ENCODE data around the gene GFOD1.

Gene GFOD1

GRCh38 chr6:13425270-13425873, 62.0 kb downstream of the GFOD1 start:
- DNase-seq (ENCODE audit: low read depth): no peak

- no peak for DNase-seq (ENCODE audit: low read depth)
These were observed 64.1 kb downstream of the GFOD1 start for GRCh38 chr6:13423252-13423651.

GRCh38 chr6:13422681-13423221, 64.6 kb downstream of the GFOD1 start:
- DNase-seq (ENCODE audit: low read depth): no peak

- no peak for DNase-seq (ENCODE audit: low read depth)
These were observed 65.9 kb downstream of the GFOD1 start for GRCh38 chr6:13421425-13422059.

- no peak for DNase-seq (ENCODE audit: low read depth)
These were observed 67.1 kb downstream of the GFOD1 start for GRCh38 chr6:13420269-13420668.

- no peak for DNase-seq (ENCODE audit: low read depth)
These were observed 67.8 kb downstream of the GFOD1 start for GRCh38 chr6:13419422-13420195.

DNA sequence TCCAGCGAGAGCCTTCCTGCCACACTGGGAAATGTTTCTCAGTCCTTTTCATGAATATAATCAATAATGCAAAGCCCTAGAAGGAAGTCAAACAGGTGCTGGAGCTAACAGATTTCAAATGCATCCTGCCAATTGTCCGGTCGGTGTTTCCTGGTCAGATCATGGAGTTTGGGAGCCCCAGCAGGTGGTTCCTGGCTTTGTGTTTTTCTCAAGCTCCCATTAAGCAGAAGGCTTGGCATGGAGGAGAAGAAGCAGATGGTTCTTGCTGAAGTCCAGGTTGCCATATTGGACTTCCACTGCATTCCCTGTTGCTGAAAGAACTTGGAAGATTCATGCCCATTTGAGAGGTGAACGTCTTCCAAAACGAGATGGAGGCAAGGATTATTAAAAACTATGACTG, 68.6 kb downstream of the GFOD1 start:
- DNase-seq (ENCODE audit: low read depth): no peak

DNA sequence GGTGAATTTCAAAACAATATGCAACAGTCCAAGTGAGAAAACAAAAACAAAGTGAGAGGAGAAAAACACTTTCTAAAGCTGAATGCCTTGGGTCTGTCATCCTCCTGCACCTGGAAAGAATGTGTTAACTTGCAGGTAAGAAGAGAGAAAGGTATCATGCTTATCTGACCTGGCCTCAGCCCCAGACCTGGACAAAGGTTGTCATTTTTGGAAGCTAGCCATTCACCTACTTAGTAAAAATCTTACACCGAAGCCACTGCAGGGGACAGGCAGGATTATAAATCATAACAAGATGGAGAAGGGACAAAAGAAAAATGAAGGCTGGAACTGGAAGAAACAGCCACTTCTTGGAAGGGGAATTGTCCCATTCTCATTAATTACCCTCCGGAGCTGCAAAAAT, 69.4 kb downstream of the GFOD1 start:
- no peak for DNase-seq (ENCODE audit: low read depth)

GRCh38 chr6:13417431-13417830, 70.0 kb downstream of the GFOD1 start:
- DNase-seq (ENCODE audit: low read depth): no peak

DNA sequence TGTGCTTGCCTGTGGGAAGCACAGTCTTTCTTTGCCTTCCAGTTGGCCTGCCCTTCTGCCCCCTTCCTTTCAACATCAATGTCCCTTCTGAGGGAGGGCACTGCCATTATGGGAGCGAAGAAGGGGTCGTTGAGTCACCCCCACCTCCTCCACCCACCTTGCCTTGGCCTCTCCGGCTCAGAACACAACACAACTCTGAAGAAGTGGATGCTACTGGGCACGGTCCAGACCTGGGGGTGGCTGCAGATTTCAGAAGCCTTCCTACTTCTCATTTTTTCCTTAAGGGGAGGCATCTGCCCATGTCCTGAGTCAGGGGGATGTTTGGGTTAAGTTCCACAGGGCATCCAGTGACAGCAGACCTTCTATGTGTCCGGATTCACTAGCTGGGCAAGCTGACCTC, 72.1 kb downstream of the GFOD1 start:
- no peak for DNase-seq (ENCODE audit: low read depth)

GRCh38 chr6:13413900-13414555, 73.4 kb downstream of the GFOD1 start:
- no peak for DNase-seq (ENCODE audit: low read depth)

GRCh38 chr6:13413466-13413862, 73.9 kb downstream of the GFOD1 start:
- DNase-seq (ENCODE audit: low read depth): no peak

DNA sequence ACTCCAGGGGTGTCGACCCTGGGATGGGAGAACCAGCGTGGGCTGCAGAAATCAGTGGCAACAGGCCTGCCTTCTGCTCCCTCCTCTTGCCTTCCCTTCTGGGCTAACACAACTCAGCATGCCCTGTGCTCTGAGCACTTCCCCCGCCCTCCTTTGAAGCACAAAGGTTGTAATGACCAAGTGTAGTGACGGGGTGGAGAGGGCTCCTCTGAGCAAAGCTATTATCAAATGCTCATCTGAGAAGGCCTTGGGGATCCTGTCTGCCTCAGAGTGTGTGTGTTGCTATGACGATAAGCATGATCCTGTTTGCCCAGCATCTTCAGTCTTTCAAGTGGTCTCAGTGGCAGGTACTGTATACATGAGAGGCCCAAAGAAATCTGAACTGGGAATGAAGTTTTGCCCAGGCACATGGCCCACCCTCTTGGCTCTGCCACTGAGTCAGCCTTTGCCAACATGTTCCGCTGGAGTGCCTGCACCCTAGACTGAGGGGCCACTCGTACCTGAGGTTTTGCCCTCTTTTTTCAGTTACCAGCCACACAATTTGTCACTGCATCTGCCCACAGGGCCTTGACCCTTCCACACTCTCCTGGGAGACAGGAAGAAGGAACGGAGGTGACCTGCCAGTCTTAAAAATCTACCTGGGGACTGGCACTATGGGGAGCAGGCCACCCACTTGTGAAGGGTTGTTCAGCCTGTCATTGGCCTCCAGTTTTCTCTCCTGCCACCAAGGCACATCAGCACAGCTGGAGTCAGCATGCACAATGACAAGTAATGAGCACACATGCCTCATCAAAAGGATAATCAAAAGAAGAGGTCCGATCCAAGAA, 74.5 kb downstream of the GFOD1 start:
- no peak for DNase-seq (ENCODE audit: low read depth)

GRCh38 chr6:13412211-13412610, 75.2 kb downstream of the GFOD1 start:
- no peak for DNase-seq (ENCODE audit: low read depth)

GRCh38 chr6:13411484-13411883, 75.9 kb downstream of the GFOD1 start:
- no peak for DNase-seq (ENCODE audit: low read depth)

GRCh38 chr6:13409991-13410390, 77.4 kb downstream of the GFOD1 start:
- no peak for DNase-seq (ENCODE audit: low read depth)

DNA sequence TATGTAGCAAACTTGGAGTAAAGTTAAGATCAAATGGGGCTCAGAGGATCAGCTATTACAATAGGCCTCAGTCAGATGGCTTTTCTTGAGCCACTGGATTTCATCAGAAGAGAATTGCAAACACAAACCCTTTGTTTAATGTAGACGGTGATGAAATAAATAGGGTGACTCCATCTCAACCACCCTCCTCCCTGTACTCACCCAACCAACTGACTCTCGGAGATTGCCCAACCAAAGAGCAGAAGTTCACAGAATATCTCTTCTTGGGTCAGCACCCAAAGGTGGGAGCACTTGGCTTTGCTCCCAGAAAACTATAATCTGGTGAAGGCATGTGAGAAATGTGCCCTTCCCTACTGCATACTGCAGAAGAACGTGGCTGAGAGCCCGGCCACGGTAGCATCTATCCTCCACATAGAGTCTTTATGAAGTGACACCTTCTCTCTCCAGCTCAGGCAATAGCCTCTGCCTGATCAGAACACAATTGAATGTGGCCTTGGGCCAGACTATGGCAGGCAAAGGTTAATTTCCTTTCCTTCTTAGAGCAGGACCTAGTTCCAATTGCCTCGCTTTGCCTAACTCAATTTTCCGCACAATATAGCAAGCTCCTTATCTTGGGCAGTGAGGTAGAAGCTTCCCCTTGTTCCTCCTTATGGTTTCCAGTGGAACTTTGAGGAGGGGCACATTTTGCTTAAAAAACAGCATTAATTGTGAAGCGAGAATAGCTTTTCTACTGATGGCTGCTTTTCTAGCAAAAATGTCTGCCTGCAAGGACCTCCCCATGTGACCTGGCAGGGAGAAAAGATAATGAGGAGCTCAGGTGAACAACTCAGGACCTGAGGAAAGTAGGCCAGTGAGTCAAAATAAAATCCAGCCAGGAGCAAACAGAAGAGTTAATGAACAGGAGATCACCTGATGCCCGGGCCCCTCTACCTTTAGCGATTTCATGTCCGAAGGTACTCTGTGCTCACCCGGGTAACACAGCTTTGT, 79.4 kb downstream of the GFOD1 start:
- DNase-seq (ENCODE audit: low read depth): no peak

- DNase-seq (ENCODE audit: low read depth): no peak
These were observed 80.1 kb downstream of the GFOD1 start for GRCh38 chr6:13407368-13407708.

- DNase-seq (ENCODE audit: low read depth): no peak
These were observed 80.6 kb downstream of the GFOD1 start for GRCh38 chr6:13406781-13407180.

DNA sequence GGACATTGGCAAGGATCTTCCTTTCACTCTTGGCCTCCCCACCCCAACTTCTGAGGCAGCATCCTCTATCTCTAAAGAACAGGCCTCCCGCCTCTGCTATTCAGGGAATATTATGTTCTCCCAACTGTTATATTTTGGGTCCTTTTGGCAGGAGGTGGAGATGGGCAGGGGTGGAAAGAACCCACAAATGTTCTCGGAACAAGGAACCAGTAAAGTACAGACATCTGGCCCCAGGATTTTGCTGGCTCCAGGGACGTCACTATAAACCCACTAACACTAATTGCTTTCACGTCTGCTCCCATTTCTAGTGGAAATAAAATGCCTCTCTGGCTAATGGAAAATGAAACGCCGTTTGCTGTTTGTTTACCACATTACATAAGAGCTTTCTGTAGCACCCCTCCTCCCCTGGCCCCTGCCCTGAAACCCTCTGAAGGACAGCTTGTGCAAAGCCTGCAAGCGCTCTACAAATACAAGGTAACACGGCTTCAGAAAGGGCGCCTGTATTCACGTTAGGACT, 81.4 kb downstream of the GFOD1 start:
- DNase-seq (ENCODE audit: low read depth): no peak
